Activated CD4-positive, alpha-beta T cell treated with anti-CD3 and anti-CD28 coated beads, Interleukin-2, Interleukin-6, amounts not matched to agents 100 ng/mL and 50 ng/mL, durations not matched to agents 16 hours and 8 hours (primary cell): ENCODE measurements around the gene GMDS.
A peak's percentile ranks its signal among the peaks of the same experiment; 100 is the strongest.

Source experiments
- DNase-seq: peaks from one replicate; pipeline ENCODE4 v3.0.0-alpha.2; 2020

Gene GMDS

DNA sequence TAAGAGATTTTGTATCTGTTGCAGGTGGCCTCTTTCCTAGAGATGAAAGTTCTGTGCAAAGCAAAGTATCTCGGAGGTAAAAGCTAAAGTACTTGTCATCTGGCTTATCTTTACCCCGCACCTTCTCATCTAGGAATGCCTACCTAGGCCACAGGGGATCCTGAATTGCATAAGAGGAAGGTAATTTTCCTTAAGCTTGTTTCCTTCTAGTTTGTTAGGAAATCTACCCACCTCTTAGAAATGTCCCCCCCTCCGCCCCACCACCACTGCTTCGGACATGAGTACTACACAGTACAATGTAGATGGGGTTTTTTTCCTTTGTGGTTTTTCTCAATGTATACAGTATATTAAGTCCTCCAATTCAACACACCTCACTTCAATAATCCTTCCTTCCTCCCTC is 614.2 kb downstream of the GMDS start:
- no peak for DNase-seq

DNA sequence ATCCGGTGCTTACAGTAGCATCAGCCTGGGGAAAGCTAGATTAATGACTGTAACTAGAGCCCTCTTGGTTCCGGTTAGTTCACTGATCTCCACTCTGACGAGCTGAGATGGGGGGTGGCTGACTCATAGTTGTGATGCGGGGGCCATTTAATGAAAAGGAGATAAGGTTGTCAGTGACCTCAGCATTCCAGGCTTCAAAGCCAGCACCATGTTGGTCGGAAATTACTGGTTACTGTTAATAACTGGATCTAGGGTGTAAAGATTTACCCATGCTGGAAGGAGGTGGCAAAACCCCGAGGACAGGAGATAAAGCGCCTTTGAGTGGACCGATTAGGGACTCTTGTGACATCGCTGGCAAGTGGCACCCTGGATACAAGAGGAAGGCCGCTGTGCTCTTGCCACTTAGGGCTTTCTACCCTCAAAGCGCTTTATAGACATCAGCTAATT is 614.6 kb downstream of the GMDS start:
- no peak for DNase-seq

DNA sequence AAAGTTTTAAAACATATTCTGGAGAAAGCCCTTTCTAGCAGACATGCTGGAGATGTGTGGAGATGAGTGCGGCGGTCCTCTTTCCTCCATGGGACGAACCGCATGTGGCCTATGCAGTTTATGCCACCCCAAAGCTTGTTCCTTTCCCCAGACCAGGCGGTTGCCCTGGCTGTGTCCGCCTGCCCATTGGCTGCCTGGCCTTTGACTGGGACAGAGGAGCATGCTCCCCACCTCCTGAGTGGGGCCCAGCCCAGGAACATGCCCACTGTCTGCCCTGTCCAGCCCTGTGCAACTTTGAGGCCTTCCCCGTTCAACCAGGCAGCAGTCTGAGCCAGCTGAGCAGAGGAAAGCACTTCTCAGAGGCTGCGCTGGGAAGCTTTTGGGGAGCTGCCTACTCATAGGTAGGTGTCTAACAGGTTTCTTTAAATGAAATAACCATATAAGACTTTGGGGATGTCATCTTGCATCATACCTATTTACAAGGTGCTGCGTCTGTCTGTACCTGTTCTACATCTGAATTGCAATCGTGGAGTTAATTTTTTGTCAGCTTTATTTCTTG is 615.1 kb downstream of the GMDS start:
- DNase-seq: no peak

DNA sequence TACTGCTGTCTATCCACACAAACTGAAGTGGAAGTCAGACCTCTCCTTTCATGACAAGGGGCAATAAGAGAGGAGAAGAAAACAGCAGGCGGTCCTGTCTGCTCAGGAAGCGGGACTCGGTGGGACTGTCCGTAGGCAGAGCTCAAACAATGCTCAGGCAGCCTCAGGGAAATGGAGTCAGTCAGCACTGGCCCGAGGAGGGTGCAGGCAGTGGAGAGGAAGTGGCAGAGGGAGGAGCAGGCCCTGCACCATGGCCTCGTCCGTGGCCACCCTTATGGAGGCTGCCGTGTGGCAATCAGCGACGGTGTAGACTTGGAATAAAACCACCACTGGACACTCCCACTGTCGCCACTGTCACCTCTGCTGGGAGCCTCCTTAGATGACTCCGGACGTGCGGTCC is 616.1 kb downstream of the GMDS start:
- DNase-seq: no peak

- DNase-seq: no peak
These were observed 617.4 kb downstream of the GMDS start for GRCh38 chr6:1627827-1628560.

DNA sequence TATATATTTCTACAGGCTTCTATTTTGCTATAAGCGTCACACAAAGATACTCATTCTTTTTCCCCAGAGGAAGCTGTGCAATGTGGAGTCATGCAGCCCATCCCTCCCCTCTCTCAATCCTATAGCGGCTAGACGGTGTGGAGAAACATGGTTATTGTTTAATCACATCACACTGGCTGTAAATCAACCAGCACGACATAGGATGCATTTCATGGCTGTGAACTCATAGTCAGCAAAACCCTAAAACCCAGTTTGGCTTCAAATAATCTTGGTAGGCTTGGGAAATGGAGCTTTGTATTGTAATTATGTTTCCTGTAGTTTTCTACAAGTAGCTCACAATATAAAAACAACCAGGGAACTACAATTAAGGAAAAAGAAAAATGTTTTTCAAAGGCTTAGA is 618.9 kb downstream of the GMDS start:
- DNase-seq: no peak

DNA sequence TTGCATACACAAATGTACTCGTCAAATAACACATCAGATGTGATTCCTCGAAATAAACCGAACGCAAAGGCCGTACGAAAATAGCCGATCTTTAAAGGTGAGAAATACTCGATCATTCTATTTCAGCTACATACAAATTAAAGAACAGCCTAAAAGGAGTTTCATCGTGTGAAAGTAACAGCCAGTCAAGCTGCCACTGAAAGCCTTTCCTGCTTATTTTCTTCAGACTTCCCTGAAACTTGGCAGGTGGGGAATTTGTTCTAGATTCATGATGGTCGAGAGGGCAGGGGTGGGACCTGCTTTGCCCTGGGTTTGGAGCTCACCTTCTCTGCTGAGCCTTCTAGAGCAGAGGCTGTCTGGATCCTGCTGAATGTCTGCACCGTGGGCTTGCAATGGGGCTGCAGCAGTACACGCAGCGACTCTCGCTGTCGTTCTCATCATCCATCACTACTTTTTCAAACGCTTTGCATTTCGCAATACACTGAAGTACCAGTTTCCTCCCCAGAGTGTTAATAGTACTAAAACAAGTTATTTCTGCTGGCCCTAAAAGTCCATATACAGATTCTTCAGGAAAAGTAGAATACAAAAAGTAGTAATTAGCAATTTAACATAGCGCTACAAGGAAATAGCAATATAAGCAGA is 619.5 kb downstream of the GMDS start:
- DNase-seq: no peak

GRCh38 chr6:1624851-1625781 is 620.3 kb downstream of the GMDS start:
- no peak for DNase-seq

DNA sequence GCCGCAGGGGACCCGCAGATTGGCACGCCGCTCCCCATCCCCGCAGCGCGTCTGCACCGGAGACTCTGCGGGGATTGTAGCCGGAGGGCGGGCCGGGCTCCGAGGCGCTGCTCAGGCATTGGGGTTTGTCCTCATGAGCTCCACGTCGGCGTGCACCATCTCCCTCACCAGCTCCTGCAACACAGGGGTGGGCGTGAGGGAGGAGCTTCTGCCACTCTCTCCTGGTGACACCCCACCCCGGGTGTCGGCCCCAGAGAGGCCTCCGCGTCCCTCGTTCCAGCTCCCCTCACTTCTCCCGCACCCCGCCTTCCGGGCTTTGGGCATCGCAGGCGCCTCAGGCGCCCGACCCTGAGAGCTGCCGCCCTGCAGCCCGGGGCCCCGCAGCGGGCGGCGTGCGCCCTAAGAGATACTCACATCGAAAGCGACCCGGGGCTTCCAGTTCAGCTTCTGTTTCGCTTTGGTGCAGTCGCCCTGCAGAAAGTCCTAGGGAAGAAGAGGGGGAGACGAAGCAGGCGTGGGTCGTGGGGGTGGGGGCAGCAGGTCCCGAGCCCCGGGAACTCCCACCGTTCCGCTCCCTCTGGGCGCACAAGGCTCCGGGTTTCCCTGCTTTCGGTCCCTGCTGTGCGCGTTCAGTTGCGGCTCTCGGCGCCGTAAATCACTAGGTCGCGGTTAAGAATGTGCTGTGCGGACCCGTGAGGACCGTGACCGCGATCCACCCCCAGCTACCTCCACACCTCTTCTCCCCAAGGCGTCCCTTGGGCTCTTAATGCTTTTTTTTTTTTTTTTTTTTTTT is 621.2 kb downstream of the GMDS start:
- peak; percentile 36 for DNase-seq

GRCh38 chr6:1623769-1624057 is 621.7 kb downstream of the GMDS start:
- no peak for DNase-seq

- no peak for DNase-seq
These were observed 622.3 kb downstream of the GMDS start for GRCh38 chr6:1622851-1623768.

GRCh38 chr6:1622220-1622850 is 623.1 kb downstream of the GMDS start:
- no peak for DNase-seq

- DNase-seq: no peak
These were observed 624.2 kb downstream of the GMDS start for GRCh38 chr6:1621070-1621701.

DNA sequence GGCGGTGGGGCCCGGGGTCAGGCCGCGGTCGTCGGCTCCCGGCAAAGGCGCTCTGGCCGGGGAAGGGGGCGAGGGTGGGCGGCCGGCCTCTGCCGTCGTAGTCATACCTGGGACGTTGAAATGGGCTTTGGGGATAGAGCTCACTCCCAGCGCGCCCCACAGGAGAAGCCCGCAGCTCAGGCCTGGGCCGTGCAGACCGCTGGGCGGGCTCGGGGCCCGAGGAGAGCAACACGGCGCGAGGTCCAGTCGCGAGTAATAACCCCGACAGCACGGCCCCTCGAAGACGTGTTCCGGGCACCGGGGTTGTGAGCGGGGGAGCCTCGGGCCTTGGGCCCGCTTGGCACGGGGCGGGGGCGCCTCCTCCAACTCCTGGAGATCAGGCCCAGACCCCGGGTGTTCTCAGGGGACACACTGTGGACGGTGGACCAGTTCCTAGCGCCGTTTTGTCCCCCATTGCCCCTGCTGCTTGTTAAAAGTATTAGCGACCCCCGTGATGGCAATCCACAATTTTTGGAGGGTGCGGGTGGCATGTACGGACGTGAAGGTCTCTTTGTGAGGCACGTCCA is 624.8 kb downstream of the GMDS start:
- DNase-seq: no peak

DNA sequence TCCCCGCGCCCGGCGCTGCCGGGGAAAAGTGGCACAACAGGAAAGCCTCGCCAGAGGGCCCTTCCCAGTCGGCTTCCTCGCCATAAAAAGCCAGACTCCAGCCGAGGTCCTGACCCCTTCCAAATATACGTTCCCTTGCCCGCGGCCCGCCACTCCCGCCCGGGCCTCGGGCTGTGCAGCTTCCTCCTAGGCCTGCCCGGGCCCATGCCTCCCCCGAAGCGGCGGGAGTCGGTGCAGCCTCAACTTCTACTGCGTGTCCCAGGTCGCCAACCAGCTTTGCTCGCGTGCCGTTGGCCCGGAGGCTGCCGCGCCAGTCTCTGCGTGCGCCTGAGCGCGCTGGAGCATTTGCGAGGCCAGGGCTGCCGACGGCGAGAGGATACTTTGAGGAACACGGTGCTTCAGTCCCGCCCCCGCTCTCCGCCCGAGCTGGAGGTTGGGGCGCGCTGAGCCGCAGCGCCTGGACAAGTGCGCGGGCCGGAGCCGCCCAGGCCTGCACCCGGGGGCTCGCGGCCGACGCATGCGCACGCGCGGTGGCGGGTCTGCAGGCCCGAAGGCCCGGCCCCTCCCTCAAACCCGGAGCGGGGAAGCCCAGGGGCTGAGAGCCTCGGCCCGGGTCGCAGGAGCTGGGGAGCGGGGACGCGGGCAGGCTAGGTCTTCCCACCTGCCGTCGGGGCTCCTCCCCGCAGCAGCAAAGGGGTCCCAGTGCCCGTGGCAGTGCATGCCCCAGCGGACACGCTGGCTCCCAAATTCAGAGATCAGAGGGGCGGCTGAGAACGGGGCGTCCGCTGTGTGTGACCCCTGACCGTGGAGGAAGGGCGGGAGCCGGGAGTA is 625.5 kb downstream of the GMDS start:
- DNase-seq: no peak

- no peak for DNase-seq
These were observed 626.2 kb downstream of the GMDS start for GRCh38 chr6:1619098-1619672.

- no peak for DNase-seq
These were observed 626.9 kb downstream of the GMDS start for GRCh38 chr6:1618311-1619097.
